Gastrocnemius medialis (tissue), 4 donors: ENCODE data around the gene SHC2. TPM values are rescaled to one million over a fixed set of nuclear protein-coding genes. Genes with fewer than 3 reads are reported as not detected.

Experiments used
- ATAC-seq, 2 donors: fragments of 150-250 bp; one replicate each; pipeline ENCODE4 v1.9.1; 2016
- DNase-seq, 2 donors: peaks; one replicate each; pipeline ENCODE4 v3.0.0-alpha.2; 2019
- H3K27ac ChIP-seq, 4 donors: fragments of 200-600 bp; sonication (generic); 1 replicate in 1 of 4; 2 replicates in 3 of 4; pipeline ENCODE4 v1.5.1; 2016 to 2018; ENCODE audit warnings: mild to moderate bottlenecking in 2 of 4, moderate library complexity in 1 of 4
- H3K27me3 ChIP-seq, 3 donors: fragments of 200-600 bp; sonication (generic) in 2 of 3; 1 replicate in 1 of 3; 2 replicates in 2 of 3; pipeline versions ENCODE4 v1.5.1 to v1.6.0; 2016 to 2019; ENCODE audit warnings: mild to moderate bottlenecking in 1 of 3, moderate library complexity in 1 of 3
- H3K36me3 ChIP-seq, 2 donors: fragments of 200-600 bp; sonication (generic) in 1 of 2; one replicate each; pipeline ENCODE4 v1.5.1; 2017 to 2018
- H3K4me1 ChIP-seq, 2 donors: fragments of 200-600 bp; sonication (generic) in 1 of 2; one replicate each; pipeline ENCODE4 v1.5.1; 2016 to 2017; ENCODE audit warnings: mild to moderate bottlenecking in 2 of 2
- H3K4me3 ChIP-seq, 4 donors: fragments of 200-600 bp; sonication (generic) in 3 of 4; 1 replicate in 1 of 4; 2 replicates in 3 of 4; pipeline ENCODE4 v1.5.1; 2016 to 2019; ENCODE audit warnings: mild to moderate bottlenecking in 2 of 4
- H3K9me3 ChIP-seq, 3 donors: fragments of 200-600 bp; sonication (generic) in 2 of 3; 1 replicate in 1 of 3; 2 replicates in 2 of 3; pipeline ENCODE4 v1.5.1; 2016 to 2019
- POLR2A ChIP-seq, 2 donors: fragments of 450-650 bp; IDR thresholded peaks; one replicate each; pipeline ENCODE4 v1.6.1; 2017; ENCODE audit warnings: antibody characterized with exemption in 2 of 2, mild to moderate bottlenecking in 2 of 2, moderate library complexity in 2 of 2
- in situ Hi-C, 4 donors: fragments of 200-750 bp; cut with MboI; loops; one replicate each; pipeline versions ENCODE4 v1.15.0 to v1.8.0; 2017; ENCODE audit warnings: low sequenced_read_pairs in 4 of 4
- intact Hi-C: fragments of 100-400 bp; cut with DNase I; formaldehyde crosslinking; loops from one replicate; pipeline ENCODE4 v1.15.1; 2023; ENCODE audit warnings: low total_unique reads
- total RNA-seq, 4 donors: library from RNA; depleted of rRNA; stranded (reverse); fragments of >200 nt; gene quantifications; one replicate each; pipeline versions ENCODE4 v1.1.0 to v1.2.3, GENCODE V29; 2016
- TF ChIP-seq, protein P1 (sequence below), 5 experiments: fragments of 450-650 bp in 3 of 5; fragments of 200-600 bp in 2 of 5; sonication (generic) in 2 of 5; IDR thresholded peaks in 4 of 5; conservative IDR thresholded peaks in 1 of 5; 1 replicate in 4 of 5; 2 replicates in 1 of 5; pipeline ENCODE4 v1.5.1; 2016 to 2019; ENCODE audit warnings: antibody characterized with exemption in 5 of 5, mild to moderate bottlenecking in 3 of 5, moderate library complexity in 3 of 5

Gene SHC2
- total RNA-seq, 4 donors from 2014 or later = 2.1 to 6.2 (median 4.5) TPM

DNA sequence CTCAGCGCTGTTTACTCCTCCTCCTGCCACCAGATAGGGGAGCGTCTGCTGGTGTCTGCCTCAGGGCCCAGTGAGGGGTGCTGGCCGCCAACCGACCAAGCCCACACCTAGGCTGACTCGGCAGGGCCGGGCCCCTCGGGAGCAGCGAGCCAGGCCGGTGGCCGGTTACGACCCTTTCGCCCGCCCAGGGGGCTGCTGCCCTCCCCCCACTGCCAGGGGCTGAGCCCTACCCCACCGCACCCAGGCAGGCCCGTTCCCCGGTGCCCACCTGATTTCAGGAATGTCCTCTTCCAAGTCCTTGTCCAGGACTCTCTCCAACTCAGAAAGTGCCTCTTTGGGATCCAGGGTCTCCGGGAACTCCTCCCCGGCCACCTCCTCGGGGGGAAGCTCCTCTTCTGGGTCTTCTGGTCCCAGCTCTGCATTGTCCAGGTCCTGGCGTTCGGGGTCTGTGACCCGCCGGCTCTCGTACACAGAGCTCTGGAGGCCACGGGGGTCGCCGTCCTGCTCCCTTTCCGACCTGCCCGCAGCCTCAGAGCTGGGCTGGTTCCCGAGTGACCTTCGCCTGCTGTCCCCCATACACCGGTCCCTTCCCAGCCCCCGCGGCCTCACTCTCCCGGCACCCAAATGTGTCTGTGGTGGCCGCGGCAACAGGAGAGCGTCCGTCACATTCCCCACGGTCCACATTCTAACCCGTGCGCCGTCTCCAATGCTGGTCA, 85.3 kb downstream of the SHC2 start:
- DNase-seq (no peak), ATAC-seq (no peak)
- no peaks in the 10 kb centered on the region for H3K9me3 ChIP-seq
- H3K27me3 ChIP-seq = peaks cover 11 to 31% (median 19%) of the 10 kb centered on the region in 3 donors
- intact Hi-C loops = no loop called here
- no peak overlapping the region for H3K4me3 ChIP-seq
- H3K27ac ChIP-seq = no peak overlapping the region
- TF ChIP-seq POLR2A (IDR thresholded peaks at IDR 0.05) = no peak
- TF ChIP-seq, protein P1, sequence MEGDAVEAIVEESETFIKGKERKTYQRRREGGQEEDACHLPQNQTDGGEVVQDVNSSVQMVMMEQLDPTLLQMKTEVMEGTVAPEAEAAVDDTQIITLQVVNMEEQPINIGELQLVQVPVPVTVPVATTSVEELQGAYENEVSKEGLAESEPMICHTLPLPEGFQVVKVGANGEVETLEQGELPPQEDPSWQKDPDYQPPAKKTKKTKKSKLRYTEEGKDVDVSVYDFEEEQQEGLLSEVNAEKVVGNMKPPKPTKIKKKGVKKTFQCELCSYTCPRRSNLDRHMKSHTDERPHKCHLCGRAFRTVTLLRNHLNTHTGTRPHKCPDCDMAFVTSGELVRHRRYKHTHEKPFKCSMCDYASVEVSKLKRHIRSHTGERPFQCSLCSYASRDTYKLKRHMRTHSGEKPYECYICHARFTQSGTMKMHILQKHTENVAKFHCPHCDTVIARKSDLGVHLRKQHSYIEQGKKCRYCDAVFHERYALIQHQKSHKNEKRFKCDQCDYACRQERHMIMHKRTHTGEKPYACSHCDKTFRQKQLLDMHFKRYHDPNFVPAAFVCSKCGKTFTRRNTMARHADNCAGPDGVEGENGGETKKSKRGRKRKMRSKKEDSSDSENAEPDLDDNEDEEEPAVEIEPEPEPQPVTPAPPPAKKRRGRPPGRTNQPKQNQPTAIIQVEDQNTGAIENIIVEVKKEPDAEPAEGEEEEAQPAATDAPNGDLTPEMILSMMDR (IDR thresholded peaks at IDR 0.05 in 4 of 5, conservative IDR thresholded peaks at IDR 0.05 in 1 of 5) = no peak
- in situ Hi-C loops = no loop called here
- H3K4me1 ChIP-seq = no peaks in the 10 kb centered on the region
- H3K36me3 ChIP-seq = no peaks in the 10 kb centered on the region

- TF ChIP-seq, protein P1 (IDR thresholded peaks at IDR 0.05 in 4 of 5, conservative IDR thresholded peaks at IDR 0.05 in 1 of 5) = no peak
- no peak for TF ChIP-seq POLR2A (IDR thresholded peaks at IDR 0.05)
- no peak overlapping the region for H3K27ac ChIP-seq
- in situ Hi-C loops = no loop called here
- H3K36me3 ChIP-seq = no peaks in the 10 kb centered on the region
- H3K4me1 ChIP-seq = no peaks in the 10 kb centered on the region
- DNase-seq (no peak), ATAC-seq (no peak)
- no peak overlapping the region for H3K4me3 ChIP-seq
- H3K27me3 ChIP-seq = peaks cover 11 to 31% (median 18%) of the 10 kb centered on the region in 3 donors
- intact Hi-C loops = no loop called here
- H3K9me3 ChIP-seq = no peaks in the 10 kb centered on the region
Measured at GRCh38 chr19:374886-375235, 86.0 kb downstream of the SHC2 start.

DNA sequence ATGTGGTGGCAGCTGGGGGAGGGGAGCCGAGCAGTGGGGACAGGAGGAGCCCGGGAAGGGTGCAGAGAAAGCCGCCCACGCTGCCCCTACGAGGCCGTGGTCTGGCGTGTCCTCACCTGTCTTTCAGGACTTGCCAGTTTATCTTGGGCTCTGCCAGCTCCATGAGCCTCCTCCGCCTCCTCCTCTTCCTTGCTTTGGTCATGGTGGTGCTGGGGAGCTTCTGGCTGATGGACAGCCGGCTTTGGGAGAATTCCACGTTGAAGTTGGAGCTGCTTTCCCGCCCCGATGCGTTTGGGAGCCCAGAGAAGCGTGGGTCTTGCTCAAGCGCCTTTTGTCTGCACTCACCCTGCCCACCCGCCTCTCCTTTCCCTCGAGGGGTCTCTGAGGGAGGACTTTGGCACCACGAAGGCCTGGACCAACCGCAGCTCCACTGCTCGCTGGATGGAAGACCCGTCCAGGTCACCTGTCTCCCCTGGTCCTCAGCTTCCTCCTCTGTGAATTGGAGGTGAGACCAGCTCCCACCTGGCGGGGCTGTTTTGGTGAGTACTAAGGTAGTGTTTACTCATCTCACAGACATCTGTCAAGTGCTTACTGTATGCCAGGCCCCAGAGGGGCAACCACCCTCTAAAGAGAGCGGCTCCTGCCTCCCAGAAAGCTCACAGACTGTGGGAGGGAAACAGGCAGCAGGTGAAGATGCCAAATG, 86.5 kb downstream of the SHC2 start:
- intact Hi-C loops = no loop called here
- Histone ChIP-seq H3K27me3 (peaks cover 11 to 31% (median 14%) of the 10 kb centered on the region in 3 donors), H3K36me3 (no peaks in the 10 kb centered on the region), H3K9me3 (no peaks in the 10 kb centered on the region), H3K27ac (no peak overlapping the region), H3K4me3 (no peak overlapping the region), H3K4me1 (no peaks in the 10 kb centered on the region)
- TF ChIP-seq, protein P1 (IDR thresholded peaks at IDR 0.05 in 4 of 5, conservative IDR thresholded peaks at IDR 0.05 in 1 of 5) = no peak
- TF ChIP-seq POLR2A (IDR thresholded peaks at IDR 0.05) = no peak
- no peak for DNase-seq
- no peak for ATAC-seq
- in situ Hi-C loops = no loop called here

GRCh38 chr19:373391-374182, 87.2 kb downstream of the SHC2 start:
- H3K4me1 ChIP-seq = no peaks in the 10 kb centered on the region
- TF ChIP-seq, protein P1 (IDR thresholded peaks at IDR 0.05 in 4 of 5, conservative IDR thresholded peaks at IDR 0.05 in 1 of 5) = no peak
- no peaks in the 10 kb centered on the region for H3K36me3 ChIP-seq
- H3K4me3 ChIP-seq = no peak overlapping the region
- no peak for ATAC-seq
- intact Hi-C loops (no loop called here), in situ Hi-C loops (no loop called here)
- DNase-seq = no peak
- H3K9me3 ChIP-seq = no peaks in the 10 kb centered on the region
- no peak overlapping the region for H3K27ac ChIP-seq
- peaks cover 11 to 31% (median 16%) of the 10 kb centered on the region in 3 donors for H3K27me3 ChIP-seq
